GM12878 (cell line): ENCODE results near the gene TCP11L1.

Source experiments
- BRCA1 ChIP-seq: IDR thresholded peaks from 2 replicates; pipeline ENCODE4 v1.6.1; 2011; ENCODE audit warnings: low read depth, low read length, improper control_type of control experiment
- CREM ChIP-seq: IDR thresholded peaks from 2 replicates; pipeline ENCODE4 v1.6.1; 2014; ENCODE audit warnings: antibody characterized with exemption, low read depth
- ETV6 ChIP-seq, 2 experiments: fragments of 450-650 bp in 1 of 2; IDR thresholded peaks in 1 of 2; conservative IDR thresholded peaks in 1 of 2; 2 replicates each; pipeline ENCODE4 v1.6.1; 2014; ENCODE audit warnings: antibody characterized with exemption in 1 of 2, borderline replicate concordance in 1 of 2, low read depth in 1 of 2, mild to moderate bottlenecking in 1 of 2, moderate library complexity in 1 of 2
- POLR2AphosphoS5 ChIP-seq: IDR thresholded peaks from 2 replicates; pipeline ENCODE4 v1.6.1; 2011; ENCODE audit warnings: mild to moderate bottlenecking, low read length, inconsistent platforms
- SKIL ChIP-seq: fragments of 450-650 bp; IDR thresholded peaks from 2 replicates; pipeline ENCODE4 v1.6.1; 2017; ENCODE audit warnings: mild to moderate bottlenecking, low read depth, inconsistent platforms; ENCODE audit not compliant: poor library complexity, severe bottlenecking
- TCF7 ChIP-seq: IDR thresholded peaks from 2 replicates; pipeline ENCODE4 v1.6.1; 2014; ENCODE audit warnings: antibody characterized with exemption, borderline replicate concordance
- ZBTB40 ChIP-seq: fragments of 450-650 bp; IDR thresholded peaks from 2 replicates; pipeline ENCODE4 v1.6.1; 2016; ENCODE audit warnings: mild to moderate bottlenecking, moderate library complexity, borderline replicate concordance

GRCh38 chr11:33027233-33027632 lies 12.1 kb upstream of the TCP11L1 start:
- TF ChIP-seq ETV6 (conservative IDR thresholded peaks at IDR 0.05 in 1 of 2, IDR thresholded peaks at IDR 0.05 in 1 of 2; ENCODE audit: borderline replicate concordance in 1 of 2, low read depth in 1 of 2), result no peak
- no peak for TF ChIP-seq CREM
- TF ChIP-seq POLR2AphosphoS5, result no peak
- TF ChIP-seq SKIL, result no peak
- TF ChIP-seq TCF7, result no peak
- TF ChIP-seq BRCA1, result no peak
- TF ChIP-seq ZBTB40, result no peak
